Activated T-cell treated with anti-CD3 and anti-CD28 coated beads, Interleukin-2, amount 50 U/mL, for 1 hour (primary cell): ENCODE measurements around the gene PHOSPHO1.
A peak's percentile ranks its signal among the peaks of the same experiment; 100 is the strongest.
"Not testable (repeated sequence)": the region's sequence is repeated elsewhere in the genome, so short reads cannot be mapped to it uniquely, and the experiment has no call there.

Experiments used
- DNase-seq: peaks from one replicate; pipeline ENCODE4 v3.0.0-alpha.2; 2020

Gene PHOSPHO1, protein sequence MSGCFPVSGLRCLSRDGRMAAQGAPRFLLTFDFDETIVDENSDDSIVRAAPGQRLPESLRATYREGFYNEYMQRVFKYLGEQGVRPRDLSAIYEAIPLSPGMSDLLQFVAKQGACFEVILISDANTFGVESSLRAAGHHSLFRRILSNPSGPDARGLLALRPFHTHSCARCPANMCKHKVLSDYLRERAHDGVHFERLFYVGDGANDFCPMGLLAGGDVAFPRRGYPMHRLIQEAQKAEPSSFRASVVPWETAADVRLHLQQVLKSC

GRCh38 chr17:49230636-49231562 is at the start of gene PHOSPHO1:
Gene PHOSPHO1 (minus strand): TSS chr17:49230787. CDS start chr17:49226691, 4,096 bp downstream.
- peak; percentile 89 for DNase-seq

DNA sequence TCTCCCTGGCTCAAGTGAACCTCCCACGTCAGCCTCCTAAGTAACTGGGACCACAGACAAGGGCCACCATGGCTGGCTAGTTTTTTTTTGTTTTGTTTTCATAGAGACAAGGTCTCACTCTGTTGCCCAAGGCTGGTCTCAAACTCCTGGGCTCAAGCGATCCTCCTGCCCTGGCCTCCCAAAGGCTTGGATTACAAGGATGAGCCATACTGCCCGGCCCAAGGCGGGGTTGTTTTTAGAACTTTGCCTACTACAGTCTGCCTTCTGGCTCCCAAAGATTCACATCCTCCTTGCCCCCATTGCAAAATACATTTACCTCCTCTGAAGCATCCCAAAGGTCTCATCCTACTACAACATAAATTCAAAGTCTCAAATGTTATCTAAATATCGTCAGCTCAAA is 49.5 kb upstream of the PHOSPHO1 start:
- DNase-seq = no peak

- not testable (repeated sequence) for DNase-seq
These were observed 48.9 kb upstream of the PHOSPHO1 start for GRCh38 chr17:49279263-49280015.

GRCh38 chr17:49278076-49278475 is 47.5 kb upstream of the PHOSPHO1 start:
- no peak for DNase-seq

DNA sequence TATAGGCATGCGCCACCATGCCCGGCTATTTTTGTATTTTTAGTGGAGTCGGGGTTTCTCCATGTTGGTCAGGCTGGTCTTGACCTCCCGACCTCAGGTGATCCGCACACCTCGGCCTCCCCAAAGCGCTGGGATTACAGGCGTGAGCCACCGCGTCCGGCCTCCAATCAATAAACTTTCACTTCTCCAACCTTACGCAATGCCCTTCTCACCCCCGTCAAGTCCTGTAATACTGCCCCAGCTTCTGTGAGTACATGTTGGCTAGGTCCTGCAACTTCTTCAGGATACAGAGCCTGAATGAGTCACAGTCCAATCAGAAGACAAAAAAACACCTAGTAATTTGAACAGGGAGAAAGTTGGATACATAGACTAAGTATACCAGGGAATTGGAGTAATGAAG is 47.1 kb upstream of the PHOSPHO1 start:
- DNase-seq = no peak

GRCh38 chr17:49275981-49276380 is 45.4 kb upstream of the PHOSPHO1 start:
- not testable (repeated sequence) for DNase-seq

DNA sequence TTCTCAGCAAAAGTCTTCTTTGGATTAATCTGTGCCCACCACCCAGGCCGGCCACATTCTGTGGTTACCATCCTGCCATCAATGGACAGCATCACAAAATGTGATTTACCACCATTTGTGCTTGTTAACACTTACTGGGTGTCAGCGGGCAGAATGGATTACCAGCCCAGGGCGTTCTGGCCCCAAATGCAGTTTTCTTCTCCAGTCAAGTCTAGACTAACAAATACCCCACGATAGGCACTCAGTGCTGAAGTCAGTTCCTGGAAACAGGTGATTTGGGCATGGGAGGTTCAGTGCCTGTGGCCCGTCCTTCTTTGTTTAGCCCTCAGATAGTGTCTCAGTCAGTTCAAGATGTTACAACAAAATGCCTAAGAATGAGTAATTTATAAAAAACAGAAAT is 38.8 kb upstream of the PHOSPHO1 start:
- DNase-seq = no peak

GRCh38 chr17:49267912-49268311 is 37.3 kb upstream of the PHOSPHO1 start:
- no peak for DNase-seq

DNA sequence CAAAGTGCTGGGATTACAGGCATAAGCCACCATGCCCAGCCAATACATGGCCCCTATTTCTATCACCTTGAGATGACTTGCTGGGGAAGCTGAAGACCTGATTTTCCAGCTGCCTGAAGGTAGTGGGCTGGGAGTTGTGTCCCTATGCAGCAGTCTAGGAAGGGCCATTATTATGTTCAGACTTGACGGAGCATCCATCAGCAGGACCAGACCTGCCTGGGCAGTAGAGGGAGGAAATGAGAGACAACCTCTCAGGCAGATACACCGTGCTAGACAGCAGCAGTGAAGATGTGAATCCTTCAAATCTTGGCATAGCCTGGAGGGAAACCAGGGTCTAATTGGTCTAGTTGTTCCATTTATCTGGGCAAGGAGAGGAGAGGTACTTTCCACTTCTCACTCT is 35.6 kb upstream of the PHOSPHO1 start:
- DNase-seq = no peak

- DNase-seq = not testable (repeated sequence)
These were observed 31.0 kb upstream of the PHOSPHO1 start for GRCh38 chr17:49261540-49261939.

DNA sequence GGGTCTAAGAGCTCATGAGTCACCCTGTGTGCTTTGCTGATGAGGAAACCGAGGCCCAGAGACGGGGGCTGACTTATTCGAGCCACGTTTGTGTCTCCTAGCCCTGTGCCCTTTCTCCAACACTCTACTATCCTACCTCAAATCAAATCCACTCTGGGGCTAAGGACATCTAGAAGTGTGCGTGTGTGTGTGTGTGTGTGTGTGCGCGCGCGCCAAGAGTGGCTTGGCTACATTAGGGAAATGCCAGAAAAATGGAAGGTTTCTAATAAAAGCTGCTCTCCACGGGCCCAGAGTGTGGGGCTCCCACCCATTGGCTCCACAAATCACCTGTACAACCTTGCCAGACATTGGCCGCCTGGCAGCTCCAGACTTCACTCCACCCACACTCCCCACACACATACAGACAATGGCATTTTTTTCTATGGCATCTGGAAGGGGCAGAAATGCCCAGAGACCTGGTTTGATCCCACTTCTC is 30.3 kb upstream of the PHOSPHO1 start:
- no peak for DNase-seq

GRCh38 chr17:49260011-49260816 is 29.6 kb upstream of the PHOSPHO1 start:
- peak; percentile 62 for DNase-seq

DNA sequence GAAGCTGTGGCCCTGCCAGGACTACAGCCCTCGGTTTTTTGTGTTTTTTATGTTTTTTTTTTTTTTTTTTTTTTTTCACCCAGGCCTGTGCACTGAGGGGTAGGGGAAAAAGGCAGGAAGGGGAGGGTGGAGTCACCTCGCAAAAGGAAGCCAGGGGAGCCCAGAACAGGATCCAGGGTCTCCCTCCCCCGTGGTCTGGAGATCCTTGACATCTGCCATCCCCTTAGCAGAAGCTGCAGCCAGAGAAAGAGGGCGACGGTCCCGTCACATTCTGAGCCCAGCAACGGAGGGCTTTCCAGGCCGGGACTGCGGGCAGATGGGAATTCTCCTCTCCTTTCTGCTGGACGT is 29.1 kb upstream of the PHOSPHO1 start:
- no peak for DNase-seq

GRCh38 chr17:49258394-49258793 is 27.8 kb upstream of the PHOSPHO1 start:
- no peak for DNase-seq

DNA sequence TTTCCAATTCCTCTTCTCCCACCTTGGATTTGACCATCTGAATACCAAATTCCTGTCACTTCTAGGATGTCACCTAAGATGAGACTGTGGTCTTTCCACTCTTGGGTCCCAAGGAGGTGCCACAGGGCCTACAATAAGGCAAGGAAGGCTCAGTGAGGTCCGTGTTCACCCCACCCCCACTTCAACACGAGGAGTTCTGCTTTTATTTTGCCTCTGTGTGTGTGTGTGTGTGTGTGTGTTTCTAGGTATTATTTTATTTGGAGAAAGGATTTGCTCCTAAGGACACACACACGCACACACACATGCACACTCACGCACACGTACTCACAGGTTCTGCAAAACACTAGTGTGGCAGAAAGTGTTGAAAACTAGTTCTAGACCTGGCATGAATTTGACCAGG is 24.5 kb upstream of the PHOSPHO1 start:
- no peak for DNase-seq

DNA sequence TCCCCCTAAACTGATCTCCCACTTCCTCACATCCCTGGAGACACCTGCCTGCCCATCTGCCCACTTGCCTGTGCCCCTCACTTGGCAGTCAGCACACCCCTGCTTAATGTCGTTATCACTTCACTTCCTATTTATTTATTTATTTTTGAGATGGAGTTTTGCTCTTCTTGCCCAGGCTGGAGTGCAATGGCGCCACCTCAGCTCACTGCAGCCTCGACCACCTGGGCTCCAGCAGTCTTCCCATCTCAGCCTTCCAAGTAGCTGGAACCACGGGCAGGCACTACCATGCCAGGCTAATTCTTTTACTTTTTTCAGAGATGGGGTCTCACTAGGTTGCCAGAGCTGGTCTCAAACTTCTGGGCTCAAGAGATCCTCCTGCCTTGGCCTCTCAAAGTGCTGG is 23.5 kb upstream of the PHOSPHO1 start:
- DNase-seq = no peak

- no peak for DNase-seq
These were observed 21.6 kb upstream of the PHOSPHO1 start for GRCh38 chr17:49252148-49252695.

DNA sequence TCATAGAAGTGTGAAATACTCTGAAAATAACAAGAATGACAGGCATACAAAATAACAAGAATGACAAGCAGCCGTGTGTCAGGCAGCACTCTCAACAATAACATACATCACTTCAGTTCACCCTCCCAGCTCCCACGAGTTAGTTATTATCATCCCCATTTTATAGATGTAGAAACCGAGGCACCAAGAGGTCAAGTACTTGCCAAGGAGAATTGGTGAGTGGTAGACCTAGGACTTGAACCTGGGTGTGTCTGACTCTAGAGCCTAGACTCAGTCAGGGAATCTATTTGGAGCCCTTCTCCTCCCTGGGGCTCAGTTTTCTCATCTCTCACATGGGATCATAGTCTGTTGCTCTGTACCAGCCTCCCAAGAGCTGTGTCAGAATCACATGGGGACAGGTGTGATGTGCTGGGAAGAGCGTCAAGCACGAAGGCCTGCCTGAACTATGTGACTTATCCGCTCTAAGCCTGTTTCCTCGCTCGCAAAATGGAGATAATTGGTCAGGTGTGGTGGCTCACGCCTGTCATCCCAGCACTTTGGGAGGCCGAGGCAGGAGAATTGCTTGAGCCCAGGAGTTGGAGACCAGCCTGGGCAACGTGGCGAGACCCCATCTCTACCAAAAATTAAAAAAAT is 19.4 kb upstream of the PHOSPHO1 start:
- no peak for DNase-seq

DNA sequence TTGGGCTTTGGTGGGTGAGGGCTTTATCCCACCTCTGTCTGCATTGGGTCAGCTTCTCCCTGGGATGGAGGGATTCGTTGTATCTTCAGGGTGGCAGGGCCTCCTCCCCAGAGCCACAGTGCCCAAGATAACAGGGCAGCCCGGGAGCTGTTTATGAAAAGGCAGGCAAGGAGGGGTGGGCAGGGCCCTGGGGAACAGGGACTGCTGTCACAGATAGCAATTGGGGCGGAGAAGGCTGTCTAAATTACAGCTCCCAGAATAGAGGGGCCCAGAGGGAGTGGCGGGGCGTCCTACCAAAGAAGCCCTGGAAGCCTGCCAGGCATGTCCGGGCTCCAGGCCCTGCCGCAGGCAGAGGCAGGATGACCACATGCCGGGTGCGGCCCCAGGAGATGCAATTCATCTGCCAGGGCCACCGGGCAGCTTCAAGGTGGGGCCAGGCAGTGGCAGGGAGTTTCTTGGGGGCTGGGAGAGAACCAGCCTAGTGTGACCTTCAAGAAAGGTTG is 18.8 kb upstream of the PHOSPHO1 start:
- no peak for DNase-seq

- no peak for DNase-seq
These were observed 17.4 kb upstream of the PHOSPHO1 start for GRCh38 chr17:49247944-49248343.

- no peak for DNase-seq
These were observed 14.3 kb upstream of the PHOSPHO1 start for GRCh38 chr17:49244839-49245238.
